Iris pigment epithelial cell (primary cell): Measurements from ENCODE around the gene WDR5.

Source experiments
- DNase-seq: peaks from one replicate; pipeline ENCODE4 v3.0.0-alpha.2; 2011; ENCODE audit warnings: low read depth

The WDR5 gene

GRCh38 chr9:134174073-134174449, 38.2 kb downstream of the WDR5 start:
- no peak for DNase-seq

GRCh38 chr9:134174526-134175290, 38.8 kb downstream of the WDR5 start:
- no peak for DNase-seq

- DNase-seq: no peak
Measured at GRCh38 chr9:134175291-134175807, 39.5 kb downstream of the WDR5 start.

GRCh38 chr9:134175808-134176598, 40.1 kb downstream of the WDR5 start:
- no peak for DNase-seq

- DNase-seq: no peak
Measured at GRCh38 chr9:134176599-134176968, 40.7 kb downstream of the WDR5 start.

- DNase-seq: no peak
Measured at GRCh38 chr9:134177186-134177585, 41.3 kb downstream of the WDR5 start.

GRCh38 chr9:134177624-134178393, 41.9 kb downstream of the WDR5 start:
- no peak for DNase-seq

- no peak for DNase-seq
Measured at GRCh38 chr9:134178394-134178767, 42.5 kb downstream of the WDR5 start.

- no peak for DNase-seq
Measured at GRCh38 chr9:134178768-134179551, 43.1 kb downstream of the WDR5 start.

GRCh38 chr9:134179595-134179917, 43.7 kb downstream of the WDR5 start:
- no peak for DNase-seq

- DNase-seq: no peak
Measured at GRCh38 chr9:134179918-134180785, 44.3 kb downstream of the WDR5 start.

- no peak for DNase-seq
Measured at GRCh38 chr9:134180786-134181647, 45.1 kb downstream of the WDR5 start.

- no peak for DNase-seq
Measured at GRCh38 chr9:134181648-134182034, 45.8 kb downstream of the WDR5 start.

- no peak for DNase-seq
Measured at GRCh38 chr9:134182554-134183085, 46.7 kb downstream of the WDR5 start.

- DNase-seq: peak; percentile 11
Measured at GRCh38 chr9:134185536-134186011, 49.7 kb downstream of the WDR5 start.

- no peak for DNase-seq
Measured at GRCh38 chr9:134186471-134187109, 50.7 kb downstream of the WDR5 start.

GRCh38 chr9:134187110-134187531, 51.2 kb downstream of the WDR5 start:
- DNase-seq: no peak

GRCh38 chr9:134187891-134188385, 52.1 kb downstream of the WDR5 start:
- no peak for DNase-seq
